GM19099 (cell line): ENCODE results near the gene PLA2G5.

Experiments used
- POLR2A ChIP-seq: IDR thresholded peaks from 3 replicates; pipeline ENCODE4 v1.6.1; 2011; ENCODE audit warnings: low read depth; ENCODE audit not compliant: insufficient read length; ENCODE audit errors: extremely low read depth

Gene PLA2G5

GRCh38 chr1:20120796-20121195, 50.8 kb downstream of the PLA2G5 start:
- TF ChIP-seq POLR2A = no peak

- TF ChIP-seq POLR2A = no peak
Observed at GRCh38 chr1:20123722-20124455, 53.9 kb downstream of the PLA2G5 start.

- no peak for TF ChIP-seq POLR2A
Observed at GRCh38 chr1:20124456-20125057, 54.6 kb downstream of the PLA2G5 start.

- TF ChIP-seq POLR2A = no peak
Observed at GRCh38 chr1:20125100-20125499, 55.1 kb downstream of the PLA2G5 start.

GRCh38 chr1:20126041-20126805, 56.2 kb downstream of the PLA2G5 start:
- no peak for TF ChIP-seq POLR2A

GRCh38 chr1:20126806-20127440, 56.9 kb downstream of the PLA2G5 start:
- no peak for TF ChIP-seq POLR2A

GRCh38 chr1:20134995-20135394, 65.0 kb downstream of the PLA2G5 start:
- TF ChIP-seq POLR2A = no peak

GRCh38 chr1:20136249-20136648, 66.3 kb downstream of the PLA2G5 start:
- TF ChIP-seq POLR2A = no peak

GRCh38 chr1:20137055-20137454, 67.1 kb downstream of the PLA2G5 start:
- no peak for TF ChIP-seq POLR2A

- no peak for TF ChIP-seq POLR2A
Observed at GRCh38 chr1:20137604-20138003, 67.6 kb downstream of the PLA2G5 start.

GRCh38 chr1:20138346-20138745, 68.4 kb downstream of the PLA2G5 start:
- TF ChIP-seq POLR2A = no peak

GRCh38 chr1:20138961-20139550, 69.1 kb downstream of the PLA2G5 start, which contains the start of gene PLA2G2F:
Gene PLA2G2F, plus strand, starts transcription at chr1:20139323. Its CDS starts 105 bp downstream, at chr1:20139428.
- no peak for TF ChIP-seq POLR2A

- TF ChIP-seq POLR2A = no peak
Observed at GRCh38 chr1:20139776-20140612, 70.0 kb downstream of the PLA2G5 start.

- no peak for TF ChIP-seq POLR2A
Observed at GRCh38 chr1:20141001-20141400, 71.0 kb downstream of the PLA2G5 start.

- no peak for TF ChIP-seq POLR2A
Observed at GRCh38 chr1:20141466-20141865, 71.5 kb downstream of the PLA2G5 start.
